HG02623 (cell line): ENCODE data around the gene UQCC2.

ENCODE experiments used
- ATAC-seq: cut with Tn5 transposase; IDR thresholded peaks from one replicate; pipeline ENCODE4 v1.9.1; 2021; ENCODE audit warnings: moderate library complexity; ENCODE audit not compliant: unreplicated experiment

Gene UQCC2

GRCh38 chr6:33692078-33692759 is 19.3 kb downstream of the UQCC2 start:
- no peak for ATAC-seq

GRCh38 chr6:33691456-33692077 is 19.9 kb downstream of the UQCC2 start:
- no peak for ATAC-seq

- ATAC-seq: no peak
Observed at GRCh38 chr6:33690766-33691165, 20.7 kb downstream of the UQCC2 start.

GRCh38 chr6:33689879-33690278 is 21.6 kb downstream of the UQCC2 start:
- ATAC-seq: no peak

- ATAC-seq: no peak
Observed at GRCh38 chr6:33689148-33689494, 22.4 kb downstream of the UQCC2 start.

- no peak for ATAC-seq
Observed at GRCh38 chr6:33688451-33689147, 22.9 kb downstream of the UQCC2 start.

GRCh38 chr6:33688006-33688405 is 23.5 kb downstream of the UQCC2 start:
- ATAC-seq: no peak

GRCh38 chr6:33686981-33687975 is 24.2 kb downstream of the UQCC2 start:
- ATAC-seq: no peak

GRCh38 chr6:33686225-33686924 is 25.1 kb downstream of the UQCC2 start:
- ATAC-seq: no peak

GRCh38 chr6:33685411-33686224 is 25.9 kb downstream of the UQCC2 start:
- ATAC-seq: no peak

- no peak for ATAC-seq
Observed at GRCh38 chr6:33684983-33685382, 26.5 kb downstream of the UQCC2 start.

GRCh38 chr6:33684428-33684896 is 27.0 kb downstream of the UQCC2 start:
- no peak for ATAC-seq

GRCh38 chr6:33683576-33684427 is 27.7 kb downstream of the UQCC2 start:
- no peak for ATAC-seq

- ATAC-seq: no peak
Observed at GRCh38 chr6:33683051-33683571, 28.4 kb downstream of the UQCC2 start.

GRCh38 chr6:33682341-33682740 is 29.2 kb downstream of the UQCC2 start:
- ATAC-seq: no peak

- no peak for ATAC-seq
Observed at GRCh38 chr6:33679761-33680160, 31.7 kb downstream of the UQCC2 start.

- ATAC-seq: no peak
Observed at GRCh38 chr6:33678932-33679490, 32.5 kb downstream of the UQCC2 start.
